ENCODE data around the gene PTPRT.
"Not testable (repeated sequence)": the region's sequence is repeated elsewhere in the genome, so short reads cannot be mapped to it uniquely, and the experiment has no call there.

PTPRT gene

GRCh38 chr20:43171930-43172329 is 17.8 kb downstream of the PTPRT start:
- no peak for TF ChIP-seq CTCF (IDR thresholded peaks at IDR 0.05)
- no peak overlapping the region for H3K4me3 ChIP-seq
- DNase-seq (ENCODE audit: low spot score), result no peak
- no peak overlapping the region for H3K27ac ChIP-seq

- DNase-seq (ENCODE audit: low spot score), result no peak
- TF ChIP-seq CTCF (IDR thresholded peaks at IDR 0.05), result no peak
- Histone ChIP-seq H3K4me3 (no peak overlapping the region), H3K27ac (no peak overlapping the region)
Measured at GRCh38 chr20:43170771-43171170, 18.9 kb downstream of the PTPRT start.

GRCh38 chr20:43167615-43168014 is 22.1 kb downstream of the PTPRT start:
- TF ChIP-seq CTCF (IDR thresholded peaks at IDR 0.05), result no peak
- Histone ChIP-seq H3K27ac (no peak overlapping the region), H3K4me3 (no peak overlapping the region)
- no peak for DNase-seq (ENCODE audit: low spot score)

- no peak overlapping the region for H3K4me3 ChIP-seq
- H3K27ac ChIP-seq, result no peak overlapping the region
- no peak for TF ChIP-seq CTCF (IDR thresholded peaks at IDR 0.05)
- no peak for DNase-seq (ENCODE audit: low spot score)
Measured at GRCh38 chr20:43167021-43167420, 22.7 kb downstream of the PTPRT start.

GRCh38 chr20:43165611-43166010 is 24.1 kb downstream of the PTPRT start:
- no peak overlapping the region for H3K4me3 ChIP-seq
- TF ChIP-seq CTCF (IDR thresholded peaks at IDR 0.05), result no peak
- no peak for DNase-seq (ENCODE audit: low spot score)

GRCh38 chr20:43164736-43165135 is 25.0 kb downstream of the PTPRT start:
- not testable (repeated sequence) for DNase-seq (ENCODE audit: low spot score); H3K4me3 ChIP-seq; H3K27ac ChIP-seq

More at GRCh38 chr20:43165611-43166010, 24.1 kb downstream of the PTPRT start:
- no peak overlapping the region for H3K27ac ChIP-seq

GRCh38 chr20:43161716-43162115 is 28.0 kb downstream of the PTPRT start:
- H3K4me3 ChIP-seq, result no peak overlapping the region
- no peak for TF ChIP-seq CTCF (IDR thresholded peaks at IDR 0.05)
- no peak overlapping the region for H3K27ac ChIP-seq
- no peak for DNase-seq (ENCODE audit: low spot score)

GRCh38 chr20:43160941-43161340 is 28.8 kb downstream of the PTPRT start:
- Histone ChIP-seq H3K27ac (no peak overlapping the region), H3K4me3 (no peak overlapping the region)
- TF ChIP-seq CTCF (IDR thresholded peaks at IDR 0.05), result no peak
- DNase-seq (ENCODE audit: low spot score), result no peak
